Measurements from ENCODE around the gene C7.

Gene C7

DNA sequence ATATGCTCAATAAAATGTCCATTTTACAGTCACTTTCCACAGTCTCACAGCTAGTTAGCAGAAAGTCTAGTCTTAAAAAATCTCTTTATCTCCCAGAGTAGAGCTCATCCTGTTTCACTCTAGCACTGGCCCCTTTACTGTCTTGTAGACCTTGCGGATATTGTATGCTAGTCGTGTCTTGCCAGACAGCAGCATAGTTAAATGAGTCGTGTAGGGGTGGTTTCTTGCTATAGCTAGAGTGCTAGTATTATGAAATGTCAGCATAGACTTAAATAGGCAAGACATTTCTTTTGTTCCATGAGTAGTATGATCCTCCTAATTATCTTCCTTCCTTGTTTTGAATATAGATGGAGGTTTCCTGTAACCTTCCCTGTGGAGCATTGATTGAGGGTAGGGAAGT, 77.4 kb downstream of the C7 start:
- H3K4me1 ChIP-seq (ENCODE audit: control insufficient read depth, insufficient read depth, low read length), result no peaks in the 10 kb centered on the region
- ChIA-PET POLR2A (no interaction called here), CTCF (interaction anchor here (0.5 to 0.6 kb wide), 2 partner anchors 67 to 817 kb away, joined by 3 to 4 read pairs; no protein-coding TSS in a partner anchor)

DNA sequence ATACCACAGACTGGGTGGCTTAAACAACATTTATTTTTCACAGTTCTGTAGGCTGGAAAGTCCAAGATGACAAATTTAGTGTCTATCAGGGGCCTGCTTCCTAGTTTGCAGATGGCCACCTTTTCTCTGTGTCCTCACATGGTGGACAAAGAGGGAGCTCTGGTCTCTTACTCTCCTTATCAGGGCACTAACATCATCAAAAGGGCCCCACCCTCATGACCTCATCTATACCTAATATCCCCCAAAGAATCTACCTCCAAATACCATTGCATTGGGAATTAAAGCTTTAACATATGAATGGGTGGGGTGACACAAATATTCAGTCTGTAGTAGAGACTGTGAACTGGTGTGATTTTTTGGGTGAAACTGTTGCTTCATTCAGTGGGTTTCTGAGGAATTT, 78.1 kb downstream of the C7 start:
- no peak overlapping the region for H3K4me3 ChIP-seq (ENCODE audit: low read depth, low read length)
- ChIA-PET POLR2A (no interaction called here), CTCF (interaction anchor here (0.5 kb wide), 1 partner anchor 816 kb away, joined by 3 read pairs; no protein-coding TSS in a partner anchor)
- H3K36me3 ChIP-seq (ENCODE audit: control insufficient read depth in 2 of 2, insufficient read depth in 1 of 2, low read length in 2 of 2), result no peaks in the 10 kb centered on the region
- H3K4me1 ChIP-seq (ENCODE audit: control insufficient read depth, insufficient read depth, low read length), result no peaks in the 10 kb centered on the region
- no peaks in the 10 kb centered on the region for H3K9me3 ChIP-seq (ENCODE audit: control insufficient read depth, insufficient read depth, low read depth, low read length)
- no peak for TF ChIP-seq ZNF677 (tag by site-specific recombination; IDR thresholded peaks at IDR 0.05)
- no peak for TF ChIP-seq SP3 (tag by site-specific recombination; IDR thresholded peaks at IDR 0.05)
- TF ChIP-seq ZXDB (tag by site-specific recombination; IDR thresholded peaks at IDR 0.05), result no peak
- TF ChIP-seq ZNF416 (tag by site-specific recombination; IDR thresholded peaks at IDR 0.05), result no peak
- TF ChIP-seq ZFP69B (tag by site-specific recombination; IDR thresholded peaks at IDR 0.05), result no peak
- no peak for TF ChIP-seq ZBTB21 (tag by site-specific recombination; IDR thresholded peaks at IDR 0.05)
- no peak for TF ChIP-seq ZNF521 (tag by site-specific recombination; IDR thresholded peaks at IDR 0.05)
- no peak for TF ChIP-seq RBAK (tag by site-specific recombination; IDR thresholded peaks at IDR 0.05)
- no peak overlapping the region for H3K27ac ChIP-seq (ENCODE audit: extremely low read depth, low read depth, low read length)

More for the DNA sequence above, 77.4 kb downstream of the C7 start:
- Histone ChIP-seq H3K27ac (ENCODE audit: extremely low read depth, low read depth, low read length) (no peak overlapping the region), H3K4me3 (ENCODE audit: low read depth, low read length) (no peak overlapping the region), H3K36me3 (ENCODE audit: control insufficient read depth in 2 of 2, insufficient read depth in 1 of 2, low read length in 2 of 2) (no peaks in the 10 kb centered on the region), H3K9me3 (ENCODE audit: control insufficient read depth, insufficient read depth, low read depth, low read length) (no peaks in the 10 kb centered on the region)
- no peak for TF ChIP-seq ZNF211 (tag by site-specific recombination; IDR thresholded peaks at IDR 0.05; ENCODE audit: low read depth)
- TF ChIP-seq ZNF248 (tag by site-specific recombination; IDR thresholded peaks at IDR 0.05), result no peak
- no peak for TF ChIP-seq ZNF677 (tag by site-specific recombination; IDR thresholded peaks at IDR 0.05)
- TF ChIP-seq, protein P1, sequence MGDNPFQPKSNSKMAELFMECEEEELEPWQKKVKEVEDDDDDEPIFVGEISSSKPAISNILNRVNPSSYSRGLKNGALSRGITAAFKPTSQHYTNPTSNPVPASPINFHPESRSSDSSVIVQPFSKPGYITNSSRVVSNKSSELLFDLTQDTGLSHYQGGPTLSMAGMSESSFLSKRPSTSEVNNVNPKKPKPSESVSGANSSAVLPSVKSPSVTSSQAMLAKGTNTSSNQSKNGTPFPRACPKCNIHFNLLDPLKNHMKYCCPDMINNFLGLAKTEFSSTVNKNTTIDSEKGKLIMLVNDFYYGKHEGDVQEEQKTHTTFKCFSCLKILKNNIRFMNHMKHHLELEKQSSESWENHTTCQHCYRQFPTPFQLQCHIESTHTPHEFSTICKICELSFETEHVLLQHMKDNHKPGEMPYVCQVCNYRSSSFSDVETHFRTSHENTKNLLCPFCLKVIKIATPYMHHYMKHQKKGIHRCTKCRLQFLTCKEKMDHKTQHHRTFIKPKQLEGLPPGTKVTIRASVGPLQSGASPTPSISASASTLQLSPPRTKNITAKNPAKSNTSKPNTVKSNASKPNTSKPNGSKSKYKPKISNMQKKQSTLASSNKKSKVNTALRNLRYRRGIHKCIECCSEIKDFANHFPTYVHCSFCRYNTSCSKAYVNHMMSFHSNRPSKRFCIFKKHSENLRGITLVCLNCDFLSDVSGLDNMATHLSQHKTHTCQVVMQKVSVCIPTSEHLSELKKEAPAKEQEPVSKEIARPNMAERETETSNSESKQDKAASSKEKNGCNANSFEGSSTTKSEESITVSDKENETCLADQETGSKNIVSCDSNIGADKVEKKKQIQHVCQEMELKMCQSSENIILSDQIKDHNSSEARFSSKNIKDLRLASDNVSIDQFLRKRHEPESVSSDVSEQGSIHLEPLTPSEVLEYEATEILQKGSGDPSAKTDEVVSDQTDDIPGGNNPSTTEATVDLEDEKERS (tag by site-specific recombination; IDR thresholded peaks at IDR 0.05), result no peak
- no peak for TF ChIP-seq ZFP37 (tag by site-specific recombination; IDR thresholded peaks at IDR 0.05)
- TF ChIP-seq, protein P2, sequence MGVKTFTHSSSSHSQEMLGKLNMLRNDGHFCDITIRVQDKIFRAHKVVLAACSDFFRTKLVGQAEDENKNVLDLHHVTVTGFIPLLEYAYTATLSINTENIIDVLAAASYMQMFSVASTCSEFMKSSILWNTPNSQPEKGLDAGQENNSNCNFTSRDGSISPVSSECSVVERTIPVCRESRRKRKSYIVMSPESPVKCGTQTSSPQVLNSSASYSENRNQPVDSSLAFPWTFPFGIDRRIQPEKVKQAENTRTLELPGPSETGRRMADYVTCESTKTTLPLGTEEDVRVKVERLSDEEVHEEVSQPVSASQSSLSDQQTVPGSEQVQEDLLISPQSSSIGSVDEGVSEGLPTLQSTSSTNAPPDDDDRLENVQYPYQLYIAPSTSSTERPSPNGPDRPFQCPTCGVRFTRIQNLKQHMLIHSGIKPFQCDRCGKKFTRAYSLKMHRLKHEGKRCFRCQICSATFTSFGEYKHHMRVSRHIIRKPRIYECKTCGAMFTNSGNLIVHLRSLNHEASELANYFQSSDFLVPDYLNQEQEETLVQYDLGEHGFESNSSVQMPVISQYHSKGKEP (tag by site-specific recombination; IDR thresholded peaks at IDR 0.05), result no peak
- no peak for TF ChIP-seq ZBTB20 (tag by site-specific recombination; IDR thresholded peaks at IDR 0.05)
- TF ChIP-seq ZNF341 (tag by site-specific recombination; IDR thresholded peaks at IDR 0.05; ENCODE audit: low read depth), result no peak
- no peak for TF ChIP-seq ZNF37A (tag by site-specific recombination; IDR thresholded peaks at IDR 0.05)

DNA sequence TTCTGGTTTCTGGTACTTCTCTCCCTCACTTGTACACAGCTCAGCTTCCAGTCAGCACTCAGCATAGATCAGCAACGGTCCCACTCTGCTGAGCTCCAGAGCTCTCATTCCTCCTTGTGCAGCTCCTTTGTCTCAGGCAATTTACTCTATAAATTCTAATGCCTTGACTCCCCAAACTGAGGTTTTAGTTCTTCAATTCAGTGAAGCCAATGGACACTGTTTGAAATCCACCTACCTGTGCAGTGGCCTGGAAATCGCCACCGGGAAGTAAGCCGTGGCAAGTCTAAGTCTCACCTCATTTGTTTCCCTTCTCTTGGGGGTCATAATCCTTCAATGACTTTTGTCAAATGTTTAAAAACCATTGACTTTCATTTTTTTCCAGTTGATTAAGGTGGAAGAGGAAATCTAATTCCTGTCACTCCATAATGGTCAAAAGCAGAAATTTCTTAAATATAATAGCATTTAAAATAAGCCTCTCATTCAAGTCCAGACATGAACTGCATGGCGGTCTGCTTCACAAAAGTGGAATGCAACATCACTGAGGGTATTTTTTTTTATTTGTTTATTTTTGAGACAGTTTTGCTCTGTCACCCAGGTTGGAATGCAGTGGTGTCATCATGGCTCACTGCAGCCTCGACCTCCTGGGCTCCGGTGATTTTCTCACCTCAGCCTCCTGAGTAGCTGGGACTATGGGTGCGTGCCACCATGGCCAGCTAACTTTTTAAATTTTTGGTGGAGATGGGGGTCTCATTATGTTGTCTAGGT, 79.6 kb downstream of the C7 start:
- no peak overlapping the region for H3K4me3 ChIP-seq (ENCODE audit: low read depth, low read length)
- no peak overlapping the region for H3K27ac ChIP-seq (ENCODE audit: extremely low read depth, low read depth, low read length)
- no peaks in the 10 kb centered on the region for H3K36me3 ChIP-seq (ENCODE audit: control insufficient read depth in 2 of 2, insufficient read depth in 1 of 2, low read length in 2 of 2)
- POLR2A ChIA-PET, result no interaction called here
- H3K9me3 ChIP-seq (ENCODE audit: control insufficient read depth, insufficient read depth, low read depth, low read length), result no peaks in the 10 kb centered on the region
- TF ChIP-seq SP7 (tag by site-specific recombination; IDR thresholded peaks at IDR 0.05) (no peak), ZNF555 (tag by site-specific recombination; conservative IDR thresholded peaks at IDR 0.05) (no peak), ZNF133 (tag by site-specific recombination; IDR thresholded peaks at IDR 0.05) (no peak), KLF1 (tag by site-specific recombination; IDR thresholded peaks at IDR 0.05) (no peak), ZNF621 (tag by site-specific recombination; IDR thresholded peaks at IDR 0.05) (no peak), KLF9 (tag by site-specific recombination; IDR thresholded peaks at IDR 0.05; ENCODE audit: low read depth) (no peak), SALL2 (tag by site-specific recombination; IDR thresholded peaks at IDR 0.05; ENCODE audit: borderline replicate concordance) (no peak), IKZF3 (tag by site-specific recombination; IDR thresholded peaks at IDR 0.05) (no peak), ZNF48 (tag by site-specific recombination; IDR thresholded peaks at IDR 0.05) (no peak)
- TF ChIP-seq, protein P3, sequence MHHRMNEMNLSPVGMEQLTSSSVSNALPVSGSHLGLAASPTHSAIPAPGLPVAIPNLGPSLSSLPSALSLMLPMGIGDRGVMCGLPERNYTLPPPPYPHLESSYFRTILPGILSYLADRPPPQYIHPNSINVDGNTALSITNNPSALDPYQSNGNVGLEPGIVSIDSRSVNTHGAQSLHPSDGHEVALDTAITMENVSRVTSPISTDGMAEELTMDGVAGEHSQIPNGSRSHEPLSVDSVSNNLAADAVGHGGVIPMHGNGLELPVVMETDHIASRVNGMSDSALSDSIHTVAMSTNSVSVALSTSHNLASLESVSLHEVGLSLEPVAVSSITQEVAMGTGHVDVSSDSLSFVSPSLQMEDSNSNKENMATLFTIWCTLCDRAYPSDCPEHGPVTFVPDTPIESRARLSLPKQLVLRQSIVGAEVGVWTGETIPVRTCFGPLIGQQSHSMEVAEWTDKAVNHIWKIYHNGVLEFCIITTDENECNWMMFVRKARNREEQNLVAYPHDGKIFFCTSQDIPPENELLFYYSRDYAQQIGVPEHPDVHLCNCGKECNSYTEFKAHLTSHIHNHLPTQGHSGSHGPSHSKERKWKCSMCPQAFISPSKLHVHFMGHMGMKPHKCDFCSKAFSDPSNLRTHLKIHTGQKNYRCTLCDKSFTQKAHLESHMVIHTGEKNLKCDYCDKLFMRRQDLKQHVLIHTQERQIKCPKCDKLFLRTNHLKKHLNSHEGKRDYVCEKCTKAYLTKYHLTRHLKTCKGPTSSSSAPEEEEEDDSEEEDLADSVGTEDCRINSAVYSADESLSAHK (tag by site-specific recombination; IDR thresholded peaks at IDR 0.05), result no peak
- H3K4me1 ChIP-seq (ENCODE audit: control insufficient read depth, insufficient read depth, low read length), result no peaks in the 10 kb centered on the region
- CTCF ChIA-PET, result interaction anchor here (0.6 to 0.7 kb wide), 4 partner anchors 249 to 1990 kb away, joined by 3 to 4 read pairs (median 4); no protein-coding TSS in a partner anchor
